Measurements from ENCODE around the gene GPR89B. TPM values are rescaled to one million over a fixed set of nuclear protein-coding genes. Genes with fewer than 3 reads are reported as not detected.
"Not testable (repeated sequence)": the region's sequence is repeated elsewhere in the genome, so short reads cannot be mapped to it uniquely, and the experiment has no call there.

Gene GPR89B
- total RNA-seq, 4 donors from 2014 or later = 14.2 to 22.4 (median 18.7) TPM

GRCh38 chr1:147966657-147967056, 38.4 kb downstream of the GPR89B start:
- H3K36me3 ChIP-seq; H3K4me3 ChIP-seq; H3K27me3 ChIP-seq; H3K9me3 ChIP-seq; H3K27ac ChIP-seq; H3K4me1 ChIP-seq; DNase-seq; intact Hi-C loops (cut with DNase I): not testable (repeated sequence)
- no CpG with 5 or more reads among the region's 1 CpG for WGBS, 2 donors

- WGBS, 2 donors = 79 to 84% methylated on average over 2 of the region's 6 CpGs
These were observed 50.9 kb downstream of the GPR89B start for GRCh38 chr1:147978896-147979651.

GRCh38 chr1:147985374-147985773, 57.2 kb downstream of the GPR89B start:
- 18 to 25% methylated on average over 2 of the region's 2 CpGs for WGBS, 2 donors
- H3K4me3 ChIP-seq; H3K27me3 ChIP-seq; H3K9me3 ChIP-seq; H3K4me1 ChIP-seq; H3K27ac ChIP-seq; DNase-seq; intact Hi-C loops (cut with DNase I): not testable (repeated sequence)
- peaks cover 0 to 16% (median 0%) of the 10 kb centered on the region in 3 donors for H3K36me3 ChIP-seq

More at GRCh38 chr1:147978896-147979651, 50.9 kb downstream of the GPR89B start:
- H3K4me3 ChIP-seq; H3K4me1 ChIP-seq; DNase-seq; H3K9me3 ChIP-seq; H3K27me3 ChIP-seq; intact Hi-C loops (cut with DNase I); H3K27ac ChIP-seq: not testable (repeated sequence)
- H3K36me3 ChIP-seq = peaks cover 0 to 12% (median 0%) of the 10 kb centered on the region in 3 donors

- H3K4me1 ChIP-seq; H3K27me3 ChIP-seq; H3K9me3 ChIP-seq; DNase-seq; intact Hi-C loops (cut with DNase I); H3K36me3 ChIP-seq; H3K27ac ChIP-seq; H3K4me3 ChIP-seq: not testable (repeated sequence)
- WGBS, 2 donors = 33 to 37% methylated on average over 2 to 3 of the region's 3 CpGs
These were observed 59.7 kb downstream of the GPR89B start for GRCh38 chr1:147987893-147988292.

- DNase-seq; H3K9me3 ChIP-seq; H3K4me1 ChIP-seq; H3K4me3 ChIP-seq; H3K36me3 ChIP-seq; H3K27ac ChIP-seq; H3K27me3 ChIP-seq; intact Hi-C loops (cut with DNase I): not testable (repeated sequence)
- WGBS, 2 donors = 90 to 94% methylated on average over 4 of the region's 4 CpGs
These were observed 64.7 kb downstream of the GPR89B start for GRCh38 chr1:147992916-147993315.

- H3K4me1 ChIP-seq; H3K9me3 ChIP-seq; H3K36me3 ChIP-seq; H3K4me3 ChIP-seq; H3K27me3 ChIP-seq; H3K27ac ChIP-seq; DNase-seq; intact Hi-C loops (cut with DNase I): not testable (repeated sequence)
- 75 to 85% methylated on average over 4 of the region's 4 CpGs for WGBS, 2 donors
These were observed 65.2 kb downstream of the GPR89B start for GRCh38 chr1:147993400-147993799.

GRCh38 chr1:147993825-147994615, 65.8 kb downstream of the GPR89B start:
- 92 to 100% methylated on average over 2 to 3 of the region's 4 CpGs for WGBS, 2 donors
- H3K4me3 ChIP-seq; H3K4me1 ChIP-seq; H3K36me3 ChIP-seq; DNase-seq; H3K9me3 ChIP-seq; H3K27ac ChIP-seq; intact Hi-C loops (cut with DNase I); H3K27me3 ChIP-seq: not testable (repeated sequence)

- intact Hi-C loops (cut with DNase I); H3K27ac ChIP-seq; H3K4me1 ChIP-seq; H3K4me3 ChIP-seq; H3K36me3 ChIP-seq; DNase-seq; H3K9me3 ChIP-seq; H3K27me3 ChIP-seq: not testable (repeated sequence)
- WGBS, 2 donors = 100% methylated on average over 1 of the region's 2 CpGs
These were observed 67.9 kb downstream of the GPR89B start for GRCh38 chr1:147996088-147996487.

- WGBS, 2 donors = no CpG with 5 or more reads among the region's 4 CpGs
- intact Hi-C loops (cut with DNase I) = not testable (repeated sequence)
These were observed 79.5 kb downstream of the GPR89B start for GRCh38 chr1:148007724-148008123.

More at GRCh38 chr1:148007724-148008123, 79.5 kb downstream of the GPR89B start:
- not testable (repeated sequence) for H3K4me1 ChIP-seq, H3K9me3 ChIP-seq, DNase-seq, H3K27ac ChIP-seq, H3K4me3 ChIP-seq, H3K36me3 ChIP-seq
- H3K27me3 ChIP-seq = peaks cover 0 to 20% (median 0%) of the 10 kb centered on the region in 4 donors

All from esophagus squamous epithelium (tissue), 5 donors.